HFF-Myc (cell line): ENCODE data around the gene MAPK7.

Source experiments
- DNase-seq: peaks from one replicate; pipeline ENCODE4 v3.0.0-alpha.2; 2011; ENCODE audit warnings: low read depth; ENCODE audit errors: extremely low read depth
- H3K4me3 ChIP-seq: replicated peaks from 2 replicates; pipeline ENCODE4 v1.5.1; 2011; ENCODE audit warnings: low read depth, mild to moderate bottlenecking, control low read depth, low read length
- TF ChIP-seq, protein P1 (sequence below): IDR thresholded peaks from 2 replicates; pipeline ENCODE4 v1.5.1; 2012; ENCODE audit warnings: mild to moderate bottlenecking, low read depth, low read length, control low read depth; ENCODE audit errors: missing control alignments

The MAPK7 gene

DNA sequence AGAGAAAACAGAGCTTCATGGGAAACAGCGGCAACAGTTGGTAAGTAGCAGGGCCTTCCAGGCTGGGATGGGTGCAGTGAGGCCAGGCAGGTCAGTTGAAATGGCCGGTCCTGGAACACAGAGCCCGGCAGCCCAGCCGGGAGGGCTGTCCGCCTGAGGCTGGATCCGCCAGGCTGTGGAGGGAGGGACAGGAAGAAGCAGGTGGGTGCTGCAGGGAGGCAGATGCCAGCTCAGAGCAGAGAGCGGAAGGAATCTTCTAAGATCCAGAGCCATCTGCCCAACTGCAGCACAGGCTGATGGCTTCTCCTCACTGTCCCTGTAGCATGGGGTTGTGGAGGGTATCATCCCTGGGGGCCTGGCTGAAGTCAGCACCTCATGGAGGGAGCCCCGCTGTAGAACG lies 33.3 kb downstream of the MAPK7 start:
- TF ChIP-seq, protein P1, sequence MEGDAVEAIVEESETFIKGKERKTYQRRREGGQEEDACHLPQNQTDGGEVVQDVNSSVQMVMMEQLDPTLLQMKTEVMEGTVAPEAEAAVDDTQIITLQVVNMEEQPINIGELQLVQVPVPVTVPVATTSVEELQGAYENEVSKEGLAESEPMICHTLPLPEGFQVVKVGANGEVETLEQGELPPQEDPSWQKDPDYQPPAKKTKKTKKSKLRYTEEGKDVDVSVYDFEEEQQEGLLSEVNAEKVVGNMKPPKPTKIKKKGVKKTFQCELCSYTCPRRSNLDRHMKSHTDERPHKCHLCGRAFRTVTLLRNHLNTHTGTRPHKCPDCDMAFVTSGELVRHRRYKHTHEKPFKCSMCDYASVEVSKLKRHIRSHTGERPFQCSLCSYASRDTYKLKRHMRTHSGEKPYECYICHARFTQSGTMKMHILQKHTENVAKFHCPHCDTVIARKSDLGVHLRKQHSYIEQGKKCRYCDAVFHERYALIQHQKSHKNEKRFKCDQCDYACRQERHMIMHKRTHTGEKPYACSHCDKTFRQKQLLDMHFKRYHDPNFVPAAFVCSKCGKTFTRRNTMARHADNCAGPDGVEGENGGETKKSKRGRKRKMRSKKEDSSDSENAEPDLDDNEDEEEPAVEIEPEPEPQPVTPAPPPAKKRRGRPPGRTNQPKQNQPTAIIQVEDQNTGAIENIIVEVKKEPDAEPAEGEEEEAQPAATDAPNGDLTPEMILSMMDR = no peak
- DNase-seq = no peak
- H3K4me3 ChIP-seq = no peak overlapping the region

DNA sequence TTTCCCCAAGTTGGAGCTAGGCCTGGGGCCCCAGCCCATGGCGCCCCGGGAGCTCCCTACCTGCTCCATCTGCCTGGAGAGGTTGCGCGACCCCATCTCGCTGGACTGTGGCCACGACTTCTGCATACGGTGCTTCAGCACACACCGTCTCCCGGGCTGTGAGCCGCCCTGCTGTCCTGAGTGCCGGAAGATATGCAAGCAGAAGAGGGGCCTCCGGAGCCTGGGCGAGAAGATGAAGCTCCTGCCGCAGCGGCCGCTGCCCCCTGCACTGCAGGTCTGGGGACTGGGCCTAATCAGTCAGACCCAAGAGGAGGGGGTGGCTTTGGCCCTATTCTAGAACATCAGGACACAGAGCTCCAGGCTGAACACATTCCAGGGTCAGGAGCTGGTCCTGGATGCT lies 34.2 kb downstream of the MAPK7 start:
- TF ChIP-seq, protein P1 = no peak
- DNase-seq = no peak

DNA sequence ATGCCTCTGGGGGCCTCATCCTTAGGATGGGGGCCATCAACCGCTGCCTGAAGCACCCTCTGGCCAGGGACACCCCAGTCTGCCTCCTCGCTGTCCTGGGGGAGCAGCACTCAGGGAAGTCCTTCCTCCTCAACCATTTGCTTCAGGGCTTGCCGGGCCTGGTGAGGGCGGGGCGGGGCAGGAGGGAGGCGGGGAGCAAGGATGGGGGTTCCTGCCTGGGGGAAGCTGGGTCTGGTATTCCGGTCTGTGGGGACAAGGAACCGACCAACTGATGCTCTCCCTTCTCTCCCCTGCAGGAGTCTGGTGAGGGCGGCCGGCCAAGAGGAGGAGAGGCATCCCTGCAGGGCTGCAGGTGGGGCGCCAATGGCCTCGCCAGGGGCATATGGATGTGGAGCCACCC lies 34.7 kb downstream of the MAPK7 start:
- TF ChIP-seq, protein P1 = no peak
- DNase-seq = no peak
- H3K4me3 ChIP-seq = no peak overlapping the region

More for the DNA sequence above, 34.2 kb downstream of the MAPK7 start:
- H3K4me3 ChIP-seq = no peak overlapping the region

DNA sequence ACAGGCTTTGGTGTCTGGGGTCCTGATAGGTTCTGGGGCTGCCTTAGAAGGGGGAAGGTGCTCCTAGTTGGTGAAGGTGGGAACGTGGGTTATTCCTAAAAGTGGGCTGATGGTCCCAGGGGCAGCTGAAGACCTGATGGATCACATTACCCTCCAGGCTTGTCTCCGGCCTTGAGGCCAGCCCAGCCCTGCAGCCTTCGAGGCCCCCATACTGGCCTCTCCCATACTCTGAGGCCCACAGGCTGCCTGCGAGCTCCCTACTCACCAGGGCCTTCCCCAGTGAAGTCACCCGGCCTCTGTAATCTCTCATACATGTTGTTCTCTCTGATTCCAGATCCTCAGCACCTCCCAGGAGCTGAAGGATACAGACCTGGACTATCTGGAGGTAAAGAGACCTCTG lies 35.5 kb downstream of the MAPK7 start:
- no peak overlapping the region for H3K4me3 ChIP-seq
- DNase-seq = no peak
- TF ChIP-seq, protein P1 = no peak

DNA sequence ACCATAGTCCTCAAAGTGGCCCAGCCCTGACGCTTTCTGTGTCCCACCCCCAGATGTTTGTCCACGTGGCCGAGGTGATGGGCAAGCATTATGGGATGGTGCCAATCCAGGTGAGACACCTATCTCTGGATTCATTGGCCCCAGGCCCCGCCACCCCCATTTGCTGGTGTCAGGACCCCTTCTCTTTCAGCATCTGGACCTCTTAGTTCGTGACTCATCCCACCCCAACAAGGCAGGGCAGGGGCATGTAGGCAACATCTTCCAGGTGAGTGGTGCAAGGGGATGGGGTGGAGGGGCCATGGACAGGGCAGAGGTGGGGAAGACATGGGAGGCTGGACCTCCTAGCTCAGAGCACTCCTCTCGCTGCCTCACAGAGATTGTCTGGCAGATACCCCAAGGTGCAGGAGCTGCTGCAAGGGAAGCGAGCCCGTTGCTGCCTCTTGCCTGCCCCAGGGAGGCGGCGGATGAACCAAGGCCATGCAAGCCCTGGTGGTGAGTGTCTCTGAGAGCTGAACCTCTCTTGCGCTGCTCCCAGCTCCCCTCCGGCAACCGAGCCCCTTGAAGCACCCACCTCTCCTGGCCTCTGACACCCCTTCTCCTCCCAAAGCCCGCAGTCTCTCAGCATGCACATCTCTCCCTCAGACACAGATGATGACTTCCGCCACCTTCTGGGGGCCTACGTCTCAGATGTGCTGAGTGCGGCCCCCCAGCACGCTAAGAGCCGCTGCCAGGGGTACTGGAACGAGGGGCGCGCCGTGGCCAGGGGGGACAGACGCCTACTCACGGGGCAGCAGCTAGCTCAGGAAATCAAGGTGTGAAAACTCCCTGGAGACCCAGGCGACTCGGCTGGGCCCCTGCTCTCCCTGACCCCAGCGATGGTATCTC lies 36.3 kb downstream of the MAPK7 start:
- H3K4me3 ChIP-seq = no peak overlapping the region
- TF ChIP-seq, protein P1 = no peak
- DNase-seq = no peak

DNA sequence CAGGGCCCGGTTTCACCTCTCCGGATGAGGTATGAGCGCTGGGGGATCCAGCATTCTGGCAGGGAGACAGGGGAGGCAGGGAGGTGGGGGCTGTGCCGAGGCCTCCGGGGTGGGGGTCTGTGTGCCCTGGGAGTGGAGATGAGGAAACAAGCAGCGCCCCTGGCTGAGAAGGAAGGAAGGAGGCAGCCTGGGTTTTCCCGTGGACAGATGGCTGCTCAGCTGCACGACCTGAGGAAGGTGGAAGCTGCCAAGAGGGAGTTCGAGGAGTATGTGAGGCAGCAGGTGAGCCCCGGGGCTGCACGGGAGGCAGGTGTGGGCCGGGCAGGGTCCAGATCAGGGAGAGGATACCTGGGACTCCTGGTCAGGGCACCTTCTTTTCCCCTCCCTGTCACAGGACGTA lies 37.0 kb downstream of the MAPK7 start:
- TF ChIP-seq, protein P1 = no peak
- DNase-seq = no peak
- no peak overlapping the region for H3K4me3 ChIP-seq
